Measurements from ENCODE around the gene TBC1D24.

Gene TBC1D24

GRCh38 chr16:2450975-2451381 is 23.9 kb upstream of the TBC1D24 start:
- no peak for DNase-seq

GRCh38 chr16:2451851-2452320 is 23.0 kb upstream of the TBC1D24 start:
- DNase-seq: no peak

GRCh38 chr16:2452650-2453049 is 22.3 kb upstream of the TBC1D24 start:
- no peak for DNase-seq

GRCh38 chr16:2455081-2455845 is 19.7 kb upstream of the TBC1D24 start:
- DNase-seq: no peak

GRCh38 chr16:2456551-2457153 is 18.3 kb upstream of the TBC1D24 start:
- DNase-seq: no peak

GRCh38 chr16:2457267-2457666 is 17.7 kb upstream of the TBC1D24 start:
- no peak for DNase-seq

GRCh38 chr16:2457946-2458345 is 17.0 kb upstream of the TBC1D24 start:
- DNase-seq: no peak

GRCh38 chr16:2458887-2459646 is 15.9 kb upstream of the TBC1D24 start:
- DNase-seq: no peak

- peak; percentile 99 for DNase-seq
These were observed 15.1 kb upstream of the TBC1D24 start, which contains the start of gene TEDC2 for GRCh38 chr16:2459647-2460390. Gene TEDC2 (plus strand): TSS chr16:2460109. CDS start chr16:2460145, 36 bp downstream.

- no peak for DNase-seq
These were observed 14.6 kb upstream of the TBC1D24 start for GRCh38 chr16:2460391-2460713.

GRCh38 chr16:2460916-2461315 is 14.0 kb upstream of the TBC1D24 start:
- no peak for DNase-seq

- DNase-seq: no peak
These were observed 12.7 kb upstream of the TBC1D24 start for GRCh38 chr16:2462031-2462866.

GRCh38 chr16:2464333-2464732 is 10.6 kb upstream of the TBC1D24 start:
- DNase-seq: no peak

GRCh38 chr16:2465653-2466415 is 9.1 kb upstream of the TBC1D24 start:
- no peak for DNase-seq

- DNase-seq: no peak
These were observed 8.0 kb upstream of the TBC1D24 start for GRCh38 chr16:2466667-2467527.

GRCh38 chr16:2467528-2468232 is 7.2 kb upstream of the TBC1D24 start:
- DNase-seq: peak; percentile 35

- DNase-seq: no peak
These were observed 6.6 kb upstream of the TBC1D24 start for GRCh38 chr16:2468233-2468724.

GRCh38 chr16:2468725-2469398 is 6.1 kb upstream of the TBC1D24 start:
- no peak for DNase-seq
